ENCODE measurements around the gene PKD1. TPM values are rescaled to one million over a fixed set of nuclear protein-coding genes. Genes with fewer than 3 reads are reported as not detected.

PKD1 gene
- polyA plus RNA-seq, 1 donor from 2014 or later = 176 TPM

- Histone ChIP-seq H3K9me3 (ENCODE audit: low read length) (no peaks in the 10 kb centered on the region), H2AFZ (ENCODE audit: low read depth, low read length) (no peak overlapping the region), H3F3A (ENCODE audit: insufficient read depth, low read length, poor library complexity, severe bottlenecking) (no peaks in the 10 kb centered on the region), H3K27me3 (ENCODE audit: insufficient read depth, low read depth, low read length) (no peaks in the 10 kb centered on the region), H3K4me2 (ENCODE audit: low read length) (no peak overlapping the region), H3K9me2 (ENCODE audit: insufficient read depth, low read length) (no peaks in the 10 kb centered on the region), H3K36me3 (ENCODE audit: insufficient read depth, low read length) (no peaks in the 10 kb centered on the region), H3K27ac (ENCODE audit: low read length) (no peak overlapping the region), H3K4me3 (ENCODE audit: low read length) (no peak overlapping the region), H3K79me2 (replicated peaks; ENCODE audit: insufficient read depth, low read length) (no peaks in the 10 kb centered on the region), H4K20me1 (ENCODE audit: insufficient read depth) (no peaks in the 10 kb centered on the region), H3K9ac (ENCODE audit: low read length) (no peak overlapping the region)
- TF ChIP-seq, protein P1, sequence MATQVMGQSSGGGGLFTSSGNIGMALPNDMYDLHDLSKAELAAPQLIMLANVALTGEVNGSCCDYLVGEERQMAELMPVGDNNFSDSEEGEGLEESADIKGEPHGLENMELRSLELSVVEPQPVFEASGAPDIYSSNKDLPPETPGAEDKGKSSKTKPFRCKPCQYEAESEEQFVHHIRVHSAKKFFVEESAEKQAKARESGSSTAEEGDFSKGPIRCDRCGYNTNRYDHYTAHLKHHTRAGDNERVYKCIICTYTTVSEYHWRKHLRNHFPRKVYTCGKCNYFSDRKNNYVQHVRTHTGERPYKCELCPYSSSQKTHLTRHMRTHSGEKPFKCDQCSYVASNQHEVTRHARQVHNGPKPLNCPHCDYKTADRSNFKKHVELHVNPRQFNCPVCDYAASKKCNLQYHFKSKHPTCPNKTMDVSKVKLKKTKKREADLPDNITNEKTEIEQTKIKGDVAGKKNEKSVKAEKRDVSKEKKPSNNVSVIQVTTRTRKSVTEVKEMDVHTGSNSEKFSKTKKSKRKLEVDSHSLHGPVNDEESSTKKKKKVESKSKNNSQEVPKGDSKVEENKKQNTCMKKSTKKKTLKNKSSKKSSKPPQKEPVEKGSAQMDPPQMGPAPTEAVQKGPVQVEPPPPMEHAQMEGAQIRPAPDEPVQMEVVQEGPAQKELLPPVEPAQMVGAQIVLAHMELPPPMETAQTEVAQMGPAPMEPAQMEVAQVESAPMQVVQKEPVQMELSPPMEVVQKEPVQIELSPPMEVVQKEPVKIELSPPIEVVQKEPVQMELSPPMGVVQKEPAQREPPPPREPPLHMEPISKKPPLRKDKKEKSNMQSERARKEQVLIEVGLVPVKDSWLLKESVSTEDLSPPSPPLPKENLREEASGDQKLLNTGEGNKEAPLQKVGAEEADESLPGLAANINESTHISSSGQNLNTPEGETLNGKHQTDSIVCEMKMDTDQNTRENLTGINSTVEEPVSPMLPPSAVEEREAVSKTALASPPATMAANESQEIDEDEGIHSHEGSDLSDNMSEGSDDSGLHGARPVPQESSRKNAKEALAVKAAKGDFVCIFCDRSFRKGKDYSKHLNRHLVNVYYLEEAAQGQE (IDR thresholded peaks at IDR 0.05; ENCODE audit: borderline replicate concordance) = no peak
- TF ChIP-seq, protein P2, sequence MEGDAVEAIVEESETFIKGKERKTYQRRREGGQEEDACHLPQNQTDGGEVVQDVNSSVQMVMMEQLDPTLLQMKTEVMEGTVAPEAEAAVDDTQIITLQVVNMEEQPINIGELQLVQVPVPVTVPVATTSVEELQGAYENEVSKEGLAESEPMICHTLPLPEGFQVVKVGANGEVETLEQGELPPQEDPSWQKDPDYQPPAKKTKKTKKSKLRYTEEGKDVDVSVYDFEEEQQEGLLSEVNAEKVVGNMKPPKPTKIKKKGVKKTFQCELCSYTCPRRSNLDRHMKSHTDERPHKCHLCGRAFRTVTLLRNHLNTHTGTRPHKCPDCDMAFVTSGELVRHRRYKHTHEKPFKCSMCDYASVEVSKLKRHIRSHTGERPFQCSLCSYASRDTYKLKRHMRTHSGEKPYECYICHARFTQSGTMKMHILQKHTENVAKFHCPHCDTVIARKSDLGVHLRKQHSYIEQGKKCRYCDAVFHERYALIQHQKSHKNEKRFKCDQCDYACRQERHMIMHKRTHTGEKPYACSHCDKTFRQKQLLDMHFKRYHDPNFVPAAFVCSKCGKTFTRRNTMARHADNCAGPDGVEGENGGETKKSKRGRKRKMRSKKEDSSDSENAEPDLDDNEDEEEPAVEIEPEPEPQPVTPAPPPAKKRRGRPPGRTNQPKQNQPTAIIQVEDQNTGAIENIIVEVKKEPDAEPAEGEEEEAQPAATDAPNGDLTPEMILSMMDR (IDR thresholded peaks at IDR 0.05; ENCODE audit: poor library complexity, severe bottlenecking) = no peak
- TF ChIP-seq EP300 (conservative IDR thresholded peaks at IDR 0.05; ENCODE audit: poor library complexity, severe bottlenecking) (no peak), POLR2AphosphoS5 (IDR thresholded peaks at IDR 0.05) (no peak), RAD21 (conservative IDR thresholded peaks at IDR 0.05) (no peak), SMC3 (conservative IDR thresholded peaks at IDR 0.05; ENCODE audit: poor library complexity) (no peak)
Observed at GRCh38 chr16:2079991-2080390, 55.7 kb downstream of the PKD1 start.

GRCh38 chr16:2079311-2079800, 56.3 kb downstream of the PKD1 start:
- Histone ChIP-seq H3K9ac (ENCODE audit: low read length) (no peak overlapping the region), H3F3A (ENCODE audit: insufficient read depth, low read length, poor library complexity, severe bottlenecking) (no peaks in the 10 kb centered on the region), H3K9me3 (ENCODE audit: low read length) (no peaks in the 10 kb centered on the region), H3K4me3 (ENCODE audit: low read length) (no peak overlapping the region), H3K4me2 (ENCODE audit: low read length) (no peak overlapping the region), H3K36me3 (ENCODE audit: insufficient read depth, low read length) (no peaks in the 10 kb centered on the region), H3K27ac (ENCODE audit: low read length) (no peak overlapping the region), H4K20me1 (ENCODE audit: insufficient read depth) (no peaks in the 10 kb centered on the region), H2AFZ (ENCODE audit: low read depth, low read length) (no peak overlapping the region), H3K9me2 (ENCODE audit: insufficient read depth, low read length) (no peaks in the 10 kb centered on the region), H3K27me3 (ENCODE audit: insufficient read depth, low read depth, low read length) (no peaks in the 10 kb centered on the region), H3K79me2 (replicated peaks; ENCODE audit: insufficient read depth, low read length) (no peaks in the 10 kb centered on the region)
- TF ChIP-seq POLR2AphosphoS5 (IDR thresholded peaks at IDR 0.05) (no peak), EZH2 (IDR thresholded peaks at IDR 0.05; ENCODE audit: borderline replicate concordance, insufficient read depth, low read length, poor library complexity, severe bottlenecking) (no peak), EP300 (conservative IDR thresholded peaks at IDR 0.05; ENCODE audit: poor library complexity, severe bottlenecking) (no peak), MXI1 (conservative IDR thresholded peaks at IDR 0.05; ENCODE audit: poor library complexity, severe bottlenecking) (no peak), TAF1 (IDR thresholded peaks at IDR 0.05; ENCODE audit: low read depth) (no peak), SMC3 (conservative IDR thresholded peaks at IDR 0.05; ENCODE audit: poor library complexity) (no peak), RAD21 (conservative IDR thresholded peaks at IDR 0.05) (no peak)
- TF ChIP-seq, protein P1 (IDR thresholded peaks at IDR 0.05; ENCODE audit: borderline replicate concordance) = no peak
- TF ChIP-seq, protein P2 (IDR thresholded peaks at IDR 0.05; ENCODE audit: poor library complexity, severe bottlenecking) = no peak

Data from neural cell (in vitro differentiated cells).